Parathyroid adenoma (tissue), 2 donors: ENCODE results near the gene UQCC2.
A peak's percentile ranks its signal among the peaks of the same experiment; 100 is the strongest.

Source experiments
- H2AFZ ChIP-seq: fragments of 300-600 bp; sonication (generic); one replicate; pipeline ENCODE4 v1.7.0; 2017; ENCODE audit warnings: antibody characterized with exemption, mild to moderate bottlenecking
- H3K27ac ChIP-seq: fragments of 300-600 bp; sonication (generic); one replicate; pipeline ENCODE4 v1.7.0; 2017
- H3K27me3 ChIP-seq: fragments of 300-600 bp; sonication (generic); one replicate; pipeline ENCODE4 v1.7.0; 2017; ENCODE audit warnings: low read length; ENCODE audit not compliant: control insufficient read depth, insufficient read depth
- H3K36me3 ChIP-seq: fragments of 300-600 bp; sonication (generic); one replicate; pipeline ENCODE4 v1.7.0; 2017; ENCODE audit warnings: low read length; ENCODE audit not compliant: control insufficient read depth, insufficient read depth
- H3K4me1 ChIP-seq: fragments of 300-600 bp; sonication (generic); one replicate; pipeline ENCODE4 v1.7.0; 2017; ENCODE audit warnings: control low read depth
- H3K4me2 ChIP-seq: fragments of 300-600 bp; sonication (generic); one replicate; pipeline ENCODE4 v1.7.0; 2017; ENCODE audit warnings: low read length
- H3K4me3 ChIP-seq: fragments of 300-600 bp; sonication (generic); one replicate; pipeline ENCODE4 v1.7.0; 2017; ENCODE audit warnings: low read depth, low read length
- H3K79me2 ChIP-seq: fragments of 300-600 bp; sonication (generic); one replicate; pipeline ENCODE4 v1.7.0; 2017; ENCODE audit warnings: control low read depth
- H3K9ac ChIP-seq: fragments of 300-600 bp; sonication (generic); one replicate; pipeline ENCODE4 v1.7.0; 2017; ENCODE audit warnings: mild to moderate bottlenecking
- H3K9me3 ChIP-seq: fragments of 300-600 bp; sonication (generic); one replicate; pipeline ENCODE4 v1.7.0; 2017; ENCODE audit warnings: low read length; ENCODE audit not compliant: control insufficient read depth
- CTCF ChIP-seq: fragments of 300-600 bp; sonication (generic); IDR thresholded peaks from one replicate; pipeline ENCODE4 v1.7.0; 2017; ENCODE audit warnings: antibody characterized with exemption, mild to moderate bottlenecking
- donor health status: primary hyperparathyroidism.

Gene UQCC2

DNA sequence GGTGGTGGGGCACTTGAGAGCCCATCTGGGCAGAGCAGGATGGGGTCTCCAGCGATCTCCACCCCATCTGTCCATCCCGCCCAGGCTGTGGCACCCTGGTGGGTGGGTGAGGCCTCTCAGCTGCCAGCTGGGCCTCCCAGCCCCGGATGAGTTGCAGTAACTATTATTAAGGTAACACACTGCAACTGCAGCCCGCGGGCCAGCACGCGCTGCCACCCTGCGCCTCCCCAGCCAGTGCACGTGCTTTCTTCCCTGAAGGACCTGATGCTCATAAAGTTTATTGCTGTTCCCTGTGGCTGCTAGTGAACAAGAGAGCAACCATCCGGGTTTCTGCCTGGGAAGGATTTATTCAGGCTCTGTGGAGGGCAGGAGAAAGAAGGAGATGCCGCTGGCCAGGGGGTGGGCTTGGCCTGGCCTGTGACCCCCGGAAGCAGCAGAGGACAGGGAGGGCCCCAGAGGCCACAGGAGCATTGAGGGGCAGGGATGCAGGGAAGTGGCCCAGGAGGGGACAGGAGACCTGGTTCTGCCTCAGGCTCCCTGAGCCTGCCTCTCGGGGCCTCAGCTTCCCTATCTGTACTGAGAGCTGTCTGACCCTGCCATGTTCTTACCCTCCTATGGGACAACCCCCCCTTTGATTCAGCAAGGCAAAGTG lies 33.5 kb upstream of the UQCC2 start:
- H3K27me3 ChIP-seq, result no peaks in the 10 kb centered on the region
- H3K4me2 ChIP-seq, result no peak overlapping the region
- no peak overlapping the region for H3K4me3 ChIP-seq
- H3K79me2 ChIP-seq, result no peaks in the 10 kb centered on the region
- no peak overlapping the region for H2AFZ ChIP-seq
- H3K36me3 ChIP-seq, result no peaks in the 10 kb centered on the region
- H3K9ac ChIP-seq, result no peak overlapping the region
- H3K27ac ChIP-seq, result no peak overlapping the region
- no peaks in the 10 kb centered on the region for H3K9me3 ChIP-seq
- TF ChIP-seq CTCF, result no peak
- H3K4me1 ChIP-seq, result peaks cover 3% of the 10 kb centered on the region

GRCh38 chr6:33744001-33744848 lies 32.7 kb upstream of the UQCC2 start:
- H3K4me3 ChIP-seq, result no peak overlapping the region
- no peak overlapping the region for H3K9ac ChIP-seq
- H3K9me3 ChIP-seq, result no peaks in the 10 kb centered on the region
- no peak overlapping the region for H3K27ac ChIP-seq
- H3K79me2 ChIP-seq, result no peaks in the 10 kb centered on the region
- H2AFZ ChIP-seq, result no peak overlapping the region
- H3K36me3 ChIP-seq, result no peaks in the 10 kb centered on the region
- peaks cover 3% of the 10 kb centered on the region for H3K4me1 ChIP-seq
- TF ChIP-seq CTCF, result peak; percentile 87
- H3K27me3 ChIP-seq, result no peaks in the 10 kb centered on the region
- no peak overlapping the region for H3K4me2 ChIP-seq

- Histone ChIP-seq H3K79me2 (no peaks in the 10 kb centered on the region), H3K4me3 (no peak overlapping the region), H3K4me2 (no peak overlapping the region), H3K9me3 (no peaks in the 10 kb centered on the region), H3K27ac (no peak overlapping the region), H2AFZ (no peak overlapping the region), H3K4me1 (peaks cover 3% of the 10 kb centered on the region), H3K36me3 (no peaks in the 10 kb centered on the region), H3K27me3 (no peaks in the 10 kb centered on the region), H3K9ac (no peak overlapping the region)
- no peak for TF ChIP-seq CTCF
Measured at GRCh38 chr6:33742837-33743236, 31.3 kb upstream of the UQCC2 start.

- H3K4me3 ChIP-seq, result no peak overlapping the region
- H3K36me3 ChIP-seq, result no peaks in the 10 kb centered on the region
- no peak overlapping the region for H2AFZ ChIP-seq
- H3K9me3 ChIP-seq, result no peaks in the 10 kb centered on the region
- no peak overlapping the region for H3K27ac ChIP-seq
- H3K4me1 ChIP-seq, result peaks cover 3% of the 10 kb centered on the region
- H3K9ac ChIP-seq, result no peak overlapping the region
- no peaks in the 10 kb centered on the region for H3K79me2 ChIP-seq
- no peak for TF ChIP-seq CTCF
- no peak overlapping the region for H3K4me2 ChIP-seq
- no peaks in the 10 kb centered on the region for H3K27me3 ChIP-seq
Measured at GRCh38 chr6:33742092-33742491, 30.6 kb upstream of the UQCC2 start.
